ENCODE data around the gene PLAAT3. TPM values are rescaled to one million over a fixed set of nuclear protein-coding genes. Genes with fewer than 3 reads are reported as not detected.
A peak's percentile ranks its signal among the peaks of the same experiment; 100 is the strongest.
"Not testable (repeated sequence)": the region's sequence is repeated elsewhere in the genome, so short reads cannot be mapped to it uniquely, and the experiment has no call there.

Gene PLAAT3
- 8.0 TPM for polyA plus RNA-seq (2013, experiment 1 of 2; ENCODE audit: insufficient read length)
- 10.8 TPM for polyA plus RNA-seq (2013, experiment 2 of 2; ENCODE audit: insufficient read length)

GRCh38 chr11:63614136-63614671 lies at the start of gene PLAAT3:
Gene PLAAT3, minus strand, starts transcription at chr11:63614433. Its CDS starts 419 bp downstream, at chr11:63614014.
- DNase-seq: peak; percentile 21

- DNase-seq: peak; percentile 79
Measured at GRCh38 chr11:63663809-63664208, 49.6 kb upstream of the PLAAT3 start.

- DNase-seq: no peak
Measured at GRCh38 chr11:63660972-63661371, 46.7 kb upstream of the PLAAT3 start.

GRCh38 chr11:63652671-63653070 lies 38.4 kb upstream of the PLAAT3 start:
- no peak for DNase-seq

- DNase-seq: no peak
Measured at GRCh38 chr11:63643205-63643604, 29.0 kb upstream of the PLAAT3 start.

GRCh38 chr11:63641727-63642126 lies 27.5 kb upstream of the PLAAT3 start:
- peak; percentile 10 for DNase-seq

- peak; percentile 37 for DNase-seq
Measured at GRCh38 chr11:63639199-63639832, 25.1 kb upstream of the PLAAT3 start.

GRCh38 chr11:63638436-63638835 lies 24.2 kb upstream of the PLAAT3 start:
- not testable (repeated sequence) for DNase-seq

GRCh38 chr11:63635762-63636465 lies 21.7 kb upstream of the PLAAT3 start:
- DNase-seq: peak; percentile 50

GRCh38 chr11:63629426-63629825 lies 15.2 kb upstream of the PLAAT3 start:
- no peak for DNase-seq

- DNase-seq: no peak
Measured at GRCh38 chr11:63623513-63624140, 9.4 kb upstream of the PLAAT3 start.

- DNase-seq: no peak
Measured at GRCh38 chr11:63622323-63622722, 8.1 kb upstream of the PLAAT3 start.

- DNase-seq: no peak
Measured at GRCh38 chr11:63621071-63621470, 6.8 kb upstream of the PLAAT3 start.

GRCh38 chr11:63619967-63620366 lies 5.7 kb upstream of the PLAAT3 start:
- no peak for DNase-seq

- not testable (repeated sequence) for DNase-seq
Measured at GRCh38 chr11:63617686-63618085, 3.5 kb upstream of the PLAAT3 start.

- no peak for DNase-seq
Measured at GRCh38 chr11:63616953-63617352, 2.7 kb upstream of the PLAAT3 start.

GRCh38 chr11:63613517-63614135 lies 607 bp downstream of the PLAAT3 start:
- peak; percentile 16 for DNase-seq

GRCh38 chr11:63612181-63612580 lies 2.1 kb downstream of the PLAAT3 start:
- DNase-seq: no peak

- no peak for DNase-seq
Measured at GRCh38 chr11:63611395-63611747, 2.9 kb downstream of the PLAAT3 start.

GRCh38 chr11:63610604-63611394 lies 3.4 kb downstream of the PLAAT3 start:
- DNase-seq: peak; percentile 52

GRCh38 chr11:63609971-63610580 lies 4.2 kb downstream of the PLAAT3 start:
- peak; percentile 17 for DNase-seq

GRCh38 chr11:63609536-63609935 lies 4.7 kb downstream of the PLAAT3 start:
- no peak for DNase-seq

Data from fibroblast of skin of back (primary cell).